ENCODE measurements around the gene PPP1R2C. TPM values are rescaled to one million over a fixed set of nuclear protein-coding genes. Genes with fewer than 3 reads are reported as not detected.

The PPP1R2C gene
- total RNA-seq (2022) (not detected in 2 replicates), Bru-seq, nascent RNA (not detected), BruChase-seq, experiment 1, labeled RNA remaining after a 6-hour chase (not detected), BruChase-seq, experiment 2, labeled RNA remaining after a 2-hour chase (not detected)
- long read RNA-seq: 0 reads

DNA sequence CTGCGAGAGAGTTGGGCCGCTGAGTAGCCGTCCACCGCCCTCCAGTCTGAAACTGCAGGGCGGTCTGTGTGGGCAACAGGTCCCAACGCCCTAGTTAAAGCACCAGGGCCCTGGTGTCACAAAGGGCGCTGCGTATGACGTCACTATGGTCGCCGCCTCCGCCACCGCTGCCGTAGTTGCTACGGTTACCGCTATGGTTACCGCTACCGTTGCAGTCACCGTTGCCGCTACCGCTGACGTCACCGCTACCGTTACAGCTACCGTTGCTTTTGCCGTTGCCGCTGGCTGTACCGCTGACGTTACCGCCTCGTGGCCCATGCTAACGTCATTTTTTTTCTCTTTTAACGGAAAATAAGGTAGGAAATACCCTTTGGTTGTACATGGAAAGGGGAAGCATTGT lies at the start of gene PPP1R2C:
TSS of gene PPP1R2C (minus strand) at position 68 of the 400 bp plus-strand sequence. CDS start 84 bp downstream, outside the sequence.
- CTCF ChIA-PET: no interaction called here
- H3K27me3 Mint-ChIP-seq (ENCODE audit: unreplicated experiment): no peaks in the 10 kb centered on the region
- intact Hi-C loops (cut with micrococcal nuclease; ENCODE audit: unreplicated experiment): no loop called here
- H3K9me3 Mint-ChIP-seq (ENCODE audit: low read depth, unreplicated experiment): peaks cover 16% of the 10 kb centered on the region
- no peaks in the 10 kb centered on the region for H3K36me3 Mint-ChIP-seq (ENCODE audit: insufficient read depth, unreplicated experiment)
- TF ChIP-seq, protein P1, sequence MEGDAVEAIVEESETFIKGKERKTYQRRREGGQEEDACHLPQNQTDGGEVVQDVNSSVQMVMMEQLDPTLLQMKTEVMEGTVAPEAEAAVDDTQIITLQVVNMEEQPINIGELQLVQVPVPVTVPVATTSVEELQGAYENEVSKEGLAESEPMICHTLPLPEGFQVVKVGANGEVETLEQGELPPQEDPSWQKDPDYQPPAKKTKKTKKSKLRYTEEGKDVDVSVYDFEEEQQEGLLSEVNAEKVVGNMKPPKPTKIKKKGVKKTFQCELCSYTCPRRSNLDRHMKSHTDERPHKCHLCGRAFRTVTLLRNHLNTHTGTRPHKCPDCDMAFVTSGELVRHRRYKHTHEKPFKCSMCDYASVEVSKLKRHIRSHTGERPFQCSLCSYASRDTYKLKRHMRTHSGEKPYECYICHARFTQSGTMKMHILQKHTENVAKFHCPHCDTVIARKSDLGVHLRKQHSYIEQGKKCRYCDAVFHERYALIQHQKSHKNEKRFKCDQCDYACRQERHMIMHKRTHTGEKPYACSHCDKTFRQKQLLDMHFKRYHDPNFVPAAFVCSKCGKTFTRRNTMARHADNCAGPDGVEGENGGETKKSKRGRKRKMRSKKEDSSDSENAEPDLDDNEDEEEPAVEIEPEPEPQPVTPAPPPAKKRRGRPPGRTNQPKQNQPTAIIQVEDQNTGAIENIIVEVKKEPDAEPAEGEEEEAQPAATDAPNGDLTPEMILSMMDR (IDR thresholded peaks at IDR 0.05; ENCODE audit: unreplicated experiment): no peak
- H3K4me3 Mint-ChIP-seq (ENCODE audit: low read depth, unreplicated experiment): no peak within 1 kb of the TSS
- peaks cover 8% of the 10 kb centered on the region for H3K4me1 Mint-ChIP-seq (ENCODE audit: low read depth, unreplicated experiment)
- no peak for DNase-seq
- no TSS peak for BruUV-seq (replicated peaks)
- no peak within 1 kb of the TSS for H3K27ac Mint-ChIP-seq (ENCODE audit: unreplicated experiment)

DNA sequence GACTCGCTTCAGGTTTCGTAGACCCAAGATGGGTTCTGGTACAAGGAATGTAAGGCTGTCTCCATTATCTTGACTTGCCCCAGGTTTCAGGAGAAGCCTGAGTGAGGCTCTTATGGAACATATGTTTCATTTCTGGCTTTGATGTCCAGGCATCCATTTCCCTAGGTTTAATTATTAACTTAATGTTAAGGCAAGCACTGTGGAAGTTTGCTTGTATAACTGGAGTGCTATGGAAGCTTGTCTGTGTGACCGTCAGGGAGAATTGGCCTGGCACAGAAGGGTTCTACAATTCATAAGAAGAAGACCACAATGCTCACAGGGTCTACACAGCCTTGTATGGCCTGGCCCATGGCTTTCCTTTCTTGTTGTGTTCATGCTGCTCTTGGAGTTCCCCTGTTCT lies 47.2 kb upstream of the PPP1R2C start:
- no peak overlapping the region for H3K27ac Mint-ChIP-seq (ENCODE audit: unreplicated experiment)
- H3K27me3 Mint-ChIP-seq (ENCODE audit: unreplicated experiment): no peaks in the 10 kb centered on the region
- H3K4me3 Mint-ChIP-seq (ENCODE audit: low read depth, unreplicated experiment): no peak overlapping the region
- DNase-seq: no peak
- no peaks in the 10 kb centered on the region for H3K36me3 Mint-ChIP-seq (ENCODE audit: insufficient read depth, unreplicated experiment)
- CTCF ChIA-PET: no interaction called here
- intact Hi-C loops (cut with micrococcal nuclease; ENCODE audit: unreplicated experiment): no loop called here
- no TSS peak for BruUV-seq (replicated peaks)
- TF ChIP-seq, protein P1 (IDR thresholded peaks at IDR 0.05; ENCODE audit: unreplicated experiment): no peak
- no peaks in the 10 kb centered on the region for H3K4me1 Mint-ChIP-seq (ENCODE audit: low read depth, unreplicated experiment)
- H3K9me3 Mint-ChIP-seq (ENCODE audit: low read depth, unreplicated experiment): peaks cover 3% of the 10 kb centered on the region

DNA sequence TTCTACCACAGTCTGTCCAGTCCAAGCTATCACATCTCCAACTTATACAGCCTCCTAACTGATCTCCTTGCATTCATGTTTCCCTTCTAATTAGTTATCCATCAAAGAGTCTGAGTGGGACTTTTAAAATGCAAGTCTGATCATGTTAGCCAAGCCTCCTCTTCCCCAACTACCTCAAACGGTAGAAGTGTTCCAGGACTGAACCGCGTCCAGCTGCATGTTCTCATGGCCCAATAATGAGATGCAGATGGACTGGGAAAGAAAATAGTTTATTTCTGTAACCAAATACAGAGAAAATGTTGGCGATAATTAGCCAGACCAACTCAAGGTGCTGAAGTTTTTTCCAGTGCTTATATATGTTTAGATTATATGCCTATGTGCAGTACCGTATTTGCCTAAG lies 46.6 kb upstream of the PPP1R2C start:
- Mint-ChIP-seq H3K27me3 (ENCODE audit: unreplicated experiment) (no peaks in the 10 kb centered on the region), H3K9me3 (ENCODE audit: low read depth, unreplicated experiment) (peaks cover 3% of the 10 kb centered on the region), H3K4me1 (ENCODE audit: low read depth, unreplicated experiment) (no peaks in the 10 kb centered on the region), H3K4me3 (ENCODE audit: low read depth, unreplicated experiment) (no peak overlapping the region), H3K36me3 (ENCODE audit: insufficient read depth, unreplicated experiment) (no peaks in the 10 kb centered on the region), H3K27ac (ENCODE audit: unreplicated experiment) (no peak overlapping the region)
- BruUV-seq (replicated peaks): no TSS peak
- CTCF ChIA-PET: no interaction called here
- DNase-seq: no peak
- TF ChIP-seq, protein P1 (IDR thresholded peaks at IDR 0.05; ENCODE audit: unreplicated experiment): no peak
- intact Hi-C loops (cut with micrococcal nuclease; ENCODE audit: unreplicated experiment): no loop called here

DNA sequence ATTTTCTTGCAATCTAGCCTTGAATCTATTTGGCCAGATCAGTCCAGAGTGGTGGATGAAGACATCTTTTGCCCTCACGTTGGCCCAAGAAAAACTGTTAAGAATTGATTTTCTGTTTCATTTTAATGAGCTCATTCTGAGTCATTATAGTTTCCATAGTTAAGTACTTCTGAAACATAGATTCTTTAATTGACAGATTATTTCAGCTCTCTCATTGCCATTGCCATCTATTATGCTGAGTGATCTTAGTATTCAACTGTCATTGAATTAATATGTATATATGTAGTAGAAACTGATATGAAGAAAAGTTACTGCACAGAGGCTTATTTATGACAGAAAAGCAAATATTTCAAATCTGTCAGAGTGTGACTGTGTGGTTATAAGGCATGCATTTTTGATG lies 45.5 kb upstream of the PPP1R2C start:
- DNase-seq: no peak

More for the DNA sequence above, 45.5 kb upstream of the PPP1R2C start:
- TF ChIP-seq, protein P1 (IDR thresholded peaks at IDR 0.05; ENCODE audit: unreplicated experiment): no peak
- Mint-ChIP-seq H3K27ac (ENCODE audit: unreplicated experiment) (no peak overlapping the region), H3K36me3 (ENCODE audit: insufficient read depth, unreplicated experiment) (no peaks in the 10 kb centered on the region), H3K9me3 (ENCODE audit: low read depth, unreplicated experiment) (peaks cover 3% of the 10 kb centered on the region), H3K4me3 (ENCODE audit: low read depth, unreplicated experiment) (no peak overlapping the region), H3K27me3 (ENCODE audit: unreplicated experiment) (no peaks in the 10 kb centered on the region), H3K4me1 (ENCODE audit: low read depth, unreplicated experiment) (no peaks in the 10 kb centered on the region)
- CTCF ChIA-PET: interaction anchor here (0.8 kb wide), 1 partner anchor 15 kb away, joined by 3 read pairs; no protein-coding TSS in a partner anchor
- no TSS peak for BruUV-seq (replicated peaks)
- intact Hi-C loops (cut with micrococcal nuclease; ENCODE audit: unreplicated experiment): no loop called here
